Cardiac muscle cell (in vitro differentiated cells and primary cell): ENCODE results near the gene SEPTIN2. TPM values are rescaled to one million over a fixed set of nuclear protein-coding genes. Genes with fewer than 3 reads are reported as not detected.
A peak's percentile ranks its signal among the peaks of the same experiment; 100 is the strongest.

Experiments
- DNase-seq, 2 donors: peaks; one replicate each; pipeline versions ENCODE4 v3.0.0 to v3.0.0-alpha.2; 2010 to 2017; ENCODE audit warnings: low read depth in 1 of 2, low spot score in 1 of 2
- H3K27ac ChIP-seq: fragments of 200-600 bp; sonication (generic); 2 replicates; pipeline ENCODE4 v1.5.1; 2016
- H3K27me3 ChIP-seq: fragments of 200-600 bp; sonication (generic); 2 replicates; pipeline ENCODE4 v1.6.0; 2016; ENCODE audit warnings: control low read depth
- H3K36me3 ChIP-seq: fragments of 200-600 bp; sonication (generic); 2 replicates; pipeline ENCODE4 v1.5.1; 2016; ENCODE audit warnings: control low read depth
- H3K4me1 ChIP-seq: fragments of 200-600 bp; sonication (generic); 2 replicates; pipeline ENCODE4 v1.8.1; 2017; ENCODE audit warnings: low read depth, mild to moderate bottlenecking, mixed run types
- H3K4me3 ChIP-seq: fragments of 200-600 bp; sonication (generic); 2 replicates; pipeline ENCODE4 v1.5.1; 2016; ENCODE audit warnings: mild to moderate bottlenecking
- H3K9me3 ChIP-seq: fragments of 200-600 bp; sonication (generic); 2 replicates; pipeline ENCODE4 v1.5.1; 2017; ENCODE audit warnings: low read depth, mild to moderate bottlenecking, control low read depth
- polyA plus RNA-seq: library from polyadenylated mRNA; unstranded; fragments of >200 nt; fragmentation: Nextera tagmentation; extraction: Ambion mirVana; gene quantifications from 2 replicates; pipeline ENCODE4 v1.2.1, GENCODE V29; 2016
- total RNA-seq: library from RNA; depleted of rRNA; stranded (reverse); fragments of >200 nt; gene quantifications from 2 replicates; pipeline ENCODE4 v1.2.3, GENCODE V29; 2016
- TF ChIP-seq, protein P1 (sequence below): IDR thresholded peaks from 2 replicates; pipeline ENCODE4 v1.5.1; 2012; ENCODE audit warnings: low read depth, mild to moderate bottlenecking, low read length

Gene SEPTIN2
- total and polyA plus RNA-seq, 2 experiments from 2014 or later = 386 to 627 TPM

DNA sequence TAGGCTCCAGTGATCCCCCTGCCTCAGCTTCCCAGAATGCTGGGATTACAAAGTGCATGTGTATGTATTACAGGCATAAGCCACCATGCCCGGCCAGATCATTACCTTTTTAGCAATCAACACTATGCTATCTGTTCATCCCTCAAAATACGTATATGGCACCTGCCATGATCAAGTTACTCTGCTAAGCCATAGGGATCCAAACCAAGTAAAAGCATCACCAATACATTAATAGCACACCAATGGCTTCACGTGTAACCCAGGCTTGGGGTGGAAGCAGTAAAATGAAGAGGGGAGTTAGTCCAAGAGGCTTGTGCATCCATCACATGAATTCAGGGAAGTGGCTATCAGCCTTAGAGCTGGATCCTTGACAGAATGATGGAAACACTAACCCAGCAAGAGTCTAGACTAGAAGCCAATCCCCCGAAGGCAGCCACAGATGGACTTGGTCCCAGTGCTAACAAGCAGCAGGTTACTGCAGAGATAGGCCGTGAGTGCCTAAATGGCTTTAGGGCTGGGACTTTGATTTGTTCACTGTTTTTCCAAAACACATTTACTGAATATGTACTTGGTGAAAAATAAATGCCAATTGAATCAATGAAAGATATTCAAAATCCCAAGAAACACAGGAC is 11.6 kb upstream of the SEPTIN2 start:
- Histone ChIP-seq H3K9me3 (no peaks in the 10 kb centered on the region), H3K27me3 (no peaks in the 10 kb centered on the region), H3K36me3 (no peaks in the 10 kb centered on the region), H3K27ac (peak overlapping the region; percentile 93), H3K4me1 (peaks cover 21% of the 10 kb centered on the region), H3K4me3 (no peak overlapping the region)
- DNase-seq = no peak
- TF ChIP-seq, protein P1, sequence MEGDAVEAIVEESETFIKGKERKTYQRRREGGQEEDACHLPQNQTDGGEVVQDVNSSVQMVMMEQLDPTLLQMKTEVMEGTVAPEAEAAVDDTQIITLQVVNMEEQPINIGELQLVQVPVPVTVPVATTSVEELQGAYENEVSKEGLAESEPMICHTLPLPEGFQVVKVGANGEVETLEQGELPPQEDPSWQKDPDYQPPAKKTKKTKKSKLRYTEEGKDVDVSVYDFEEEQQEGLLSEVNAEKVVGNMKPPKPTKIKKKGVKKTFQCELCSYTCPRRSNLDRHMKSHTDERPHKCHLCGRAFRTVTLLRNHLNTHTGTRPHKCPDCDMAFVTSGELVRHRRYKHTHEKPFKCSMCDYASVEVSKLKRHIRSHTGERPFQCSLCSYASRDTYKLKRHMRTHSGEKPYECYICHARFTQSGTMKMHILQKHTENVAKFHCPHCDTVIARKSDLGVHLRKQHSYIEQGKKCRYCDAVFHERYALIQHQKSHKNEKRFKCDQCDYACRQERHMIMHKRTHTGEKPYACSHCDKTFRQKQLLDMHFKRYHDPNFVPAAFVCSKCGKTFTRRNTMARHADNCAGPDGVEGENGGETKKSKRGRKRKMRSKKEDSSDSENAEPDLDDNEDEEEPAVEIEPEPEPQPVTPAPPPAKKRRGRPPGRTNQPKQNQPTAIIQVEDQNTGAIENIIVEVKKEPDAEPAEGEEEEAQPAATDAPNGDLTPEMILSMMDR = no peak

DNA sequence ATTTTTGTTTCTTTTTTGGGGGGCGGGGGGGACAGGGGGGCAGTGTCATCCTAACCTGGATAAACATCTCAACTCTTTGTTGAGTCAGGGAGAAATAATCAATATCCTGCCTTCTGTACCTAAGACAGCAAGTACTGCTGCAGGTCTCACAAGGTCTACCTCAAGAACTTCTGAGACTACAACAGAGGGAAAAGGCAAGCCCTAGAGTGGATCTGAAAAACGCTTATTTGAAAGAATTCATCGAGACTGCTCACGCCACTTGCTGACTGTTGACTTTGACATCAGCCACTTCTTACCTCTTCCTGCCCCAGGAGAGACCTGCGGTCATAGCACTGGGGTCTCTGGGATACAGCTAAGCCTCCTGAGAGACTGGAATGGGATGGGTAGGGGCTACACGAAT is 8.7 kb upstream of the SEPTIN2 start:
- no peak overlapping the region for H3K27ac ChIP-seq
- no peaks in the 10 kb centered on the region for H3K36me3 ChIP-seq
- TF ChIP-seq, protein P1 = no peak
- H3K4me1 ChIP-seq = peaks cover 18% of the 10 kb centered on the region
- no peaks in the 10 kb centered on the region for H3K27me3 ChIP-seq
- no peak for DNase-seq
- no peaks in the 10 kb centered on the region for H3K9me3 ChIP-seq
- H3K4me3 ChIP-seq = no peak overlapping the region

DNA sequence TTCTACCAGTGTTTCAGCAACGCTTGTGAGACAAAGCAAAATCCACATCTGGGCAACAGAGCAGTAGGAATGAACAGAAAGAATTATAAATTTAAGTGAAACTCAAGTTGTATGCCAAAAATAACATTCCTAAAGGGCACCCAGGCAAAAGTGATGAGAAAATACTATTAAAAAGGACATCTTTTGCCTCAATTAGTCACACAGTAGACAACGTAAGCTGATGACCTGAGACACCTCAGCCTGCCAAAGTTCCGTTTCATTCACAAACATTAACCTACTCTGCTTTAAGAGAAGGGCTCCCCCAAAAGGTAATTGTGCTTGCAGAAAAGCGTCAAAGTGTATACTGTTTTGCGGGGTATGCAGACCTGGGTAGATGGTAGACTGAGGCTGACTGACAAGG is 7.5 kb upstream of the SEPTIN2 start:
- peaks cover 6% of the 10 kb centered on the region for H3K4me1 ChIP-seq
- no peaks in the 10 kb centered on the region for H3K36me3 ChIP-seq
- no peaks in the 10 kb centered on the region for H3K9me3 ChIP-seq
- H3K27ac ChIP-seq = no peak overlapping the region
- TF ChIP-seq, protein P1 = no peak
- no peak for DNase-seq
- no peaks in the 10 kb centered on the region for H3K27me3 ChIP-seq
- no peak overlapping the region for H3K4me3 ChIP-seq

GRCh38 chr2:241308832-241309500 is 6.8 kb upstream of the SEPTIN2 start:
- Histone ChIP-seq H3K9me3 (no peaks in the 10 kb centered on the region), H3K4me3 (no peak overlapping the region), H3K4me1 (no peaks in the 10 kb centered on the region), H3K27ac (no peak overlapping the region), H3K36me3 (no peaks in the 10 kb centered on the region), H3K27me3 (no peaks in the 10 kb centered on the region)
- TF ChIP-seq, protein P1 = no peak
- no peak for DNase-seq

DNA sequence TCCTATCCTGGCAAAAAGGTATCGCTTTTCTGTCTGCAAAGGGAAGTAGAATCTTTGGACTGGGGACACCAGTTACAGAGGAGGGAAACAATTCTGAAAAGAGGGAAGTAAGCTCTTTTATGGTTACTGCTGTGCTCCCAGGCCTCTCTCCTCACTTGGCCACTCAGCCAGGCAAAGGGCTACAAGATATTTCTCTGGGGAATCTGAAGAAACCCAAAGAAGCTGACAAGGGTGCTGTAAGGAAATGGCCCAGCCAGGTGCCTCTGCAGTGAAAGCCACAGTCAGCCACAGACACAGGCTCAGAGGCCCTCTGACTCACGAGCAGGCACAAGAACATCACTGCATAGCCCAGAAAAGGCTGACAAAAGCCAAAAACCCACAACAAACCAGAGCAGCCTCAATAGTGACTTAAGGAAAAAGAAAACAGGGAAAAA is 6.0 kb upstream of the SEPTIN2 start:
- DNase-seq = peak in 1 of 2 donors; percentile 38
- TF ChIP-seq, protein P1 = no peak
- Histone ChIP-seq H3K27ac (no peak overlapping the region), H3K27me3 (no peaks in the 10 kb centered on the region), H3K4me1 (no peaks in the 10 kb centered on the region), H3K4me3 (no peak overlapping the region), H3K36me3 (no peaks in the 10 kb centered on the region), H3K9me3 (no peaks in the 10 kb centered on the region)
